ENCODE results near the gene FXYD1. TPM values are rescaled to one million over a fixed set of nuclear protein-coding genes. Genes with fewer than 3 reads are reported as not detected.

The FXYD1 gene
- total RNA-seq, 1 experiment from 2014 or later = 13.3 TPM

DNA sequence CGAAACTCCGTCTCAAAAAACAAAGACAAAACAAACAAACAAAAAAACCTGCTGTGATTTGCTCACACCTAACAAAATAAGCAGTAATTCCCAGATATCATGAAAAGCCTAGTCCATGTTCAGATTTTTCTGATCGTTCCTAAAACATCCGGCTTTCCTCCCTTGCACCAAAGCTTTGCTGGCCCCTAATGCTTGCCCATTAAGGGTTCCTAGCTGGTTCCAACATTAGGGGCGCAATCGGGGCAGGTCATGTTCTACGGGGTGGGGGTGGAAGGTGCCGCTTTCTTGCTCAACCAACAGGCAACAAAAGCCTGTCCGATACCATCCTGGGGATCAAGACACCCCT is 48.5 kb upstream of the FXYD1 start:
- CTCF ChIA-PET = interaction anchor here (0.6 to 3.9 kb wide), 23 partner anchors 8 to 251 kb away, joined by 3 to 58 read pairs (median 5); partner anchors contain the start of gene LGI4
- Mint-ChIP-seq H3K4me3 (peak overlapping the region; percentile 55), H3K9me3 (no peaks in the 10 kb centered on the region; the same call in 1 of the 2 replicates), H3K27ac (no peak overlapping the region), H3K27me3 (ENCODE audit: low read depth) (peaks cover 5% of the 10 kb centered on the region), H3K4me1 (peaks cover 13% of the 10 kb centered on the region), H3K36me3 (no peaks in the 10 kb centered on the region)
- DNase-seq (ENCODE audit: low spot score) = no peak
- POLR2A ChIA-PET = interaction anchor here (0.6 to 1.0 kb wide), 4 partner anchors 22 to 483 kb away, joined by 3 to 5 read pairs (median 3); no protein-coding TSS in a partner anchor
- 0 out of 2 replicates have a peak, but pooled peaks have one; percentile 7 for ATAC-seq
- TF ChIP-seq, protein P1, sequence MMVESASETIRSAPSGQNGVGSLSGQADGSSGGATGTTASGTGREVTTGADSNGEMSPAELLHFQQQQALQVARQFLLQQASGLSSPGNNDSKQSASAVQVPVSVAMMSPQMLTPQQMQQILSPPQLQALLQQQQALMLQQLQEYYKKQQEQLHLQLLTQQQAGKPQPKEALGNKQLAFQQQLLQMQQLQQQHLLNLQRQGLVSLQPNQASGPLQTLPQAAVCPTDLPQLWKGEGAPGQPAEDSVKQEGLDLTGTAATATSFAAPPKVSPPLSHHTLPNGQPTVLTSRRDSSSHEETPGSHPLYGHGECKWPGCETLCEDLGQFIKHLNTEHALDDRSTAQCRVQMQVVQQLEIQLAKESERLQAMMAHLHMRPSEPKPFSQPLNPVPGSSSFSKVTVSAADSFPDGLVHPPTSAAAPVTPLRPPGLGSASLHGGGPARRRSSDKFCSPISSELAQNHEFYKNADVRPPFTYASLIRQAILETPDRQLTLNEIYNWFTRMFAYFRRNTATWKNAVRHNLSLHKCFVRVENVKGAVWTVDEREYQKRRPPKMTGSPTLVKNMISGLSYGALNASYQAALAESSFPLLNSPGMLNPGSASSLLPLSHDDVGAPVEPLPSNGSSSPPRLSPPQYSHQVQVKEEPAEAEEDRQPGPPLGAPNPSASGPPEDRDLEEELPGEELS (CRISPR knock-in tag; IDR thresholded peaks at IDR 0.05) = no peak
- no peak for TF ChIP-seq ZNF416 (CRISPR knock-in tag; IDR thresholded peaks at IDR 0.05)
- TF ChIP-seq, protein P2, sequence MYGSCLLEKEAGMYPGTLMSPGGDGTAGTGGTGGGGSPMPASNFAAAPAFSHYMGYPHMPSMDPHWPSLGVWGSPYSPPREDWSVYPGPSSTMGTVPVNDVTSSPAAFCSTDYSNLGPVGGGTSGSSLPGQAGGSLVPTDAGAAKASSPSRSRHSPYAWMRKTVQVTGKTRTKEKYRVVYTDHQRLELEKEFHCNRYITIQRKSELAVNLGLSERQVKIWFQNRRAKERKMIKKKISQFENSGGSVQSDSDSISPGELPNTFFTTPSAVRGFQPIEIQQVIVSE (CRISPR knock-in tag; IDR thresholded peaks at IDR 0.05; ENCODE audit: borderline replicate concordance) = no peak
- no peak for TF ChIP-seq FOXJ3 (CRISPR knock-in tag; IDR thresholded peaks at IDR 0.05; ENCODE audit: borderline replicate concordance)
- no peak for TF ChIP-seq GTF2I (CRISPR knock-in tag; conservative IDR thresholded peaks at IDR 0.05)

DNA sequence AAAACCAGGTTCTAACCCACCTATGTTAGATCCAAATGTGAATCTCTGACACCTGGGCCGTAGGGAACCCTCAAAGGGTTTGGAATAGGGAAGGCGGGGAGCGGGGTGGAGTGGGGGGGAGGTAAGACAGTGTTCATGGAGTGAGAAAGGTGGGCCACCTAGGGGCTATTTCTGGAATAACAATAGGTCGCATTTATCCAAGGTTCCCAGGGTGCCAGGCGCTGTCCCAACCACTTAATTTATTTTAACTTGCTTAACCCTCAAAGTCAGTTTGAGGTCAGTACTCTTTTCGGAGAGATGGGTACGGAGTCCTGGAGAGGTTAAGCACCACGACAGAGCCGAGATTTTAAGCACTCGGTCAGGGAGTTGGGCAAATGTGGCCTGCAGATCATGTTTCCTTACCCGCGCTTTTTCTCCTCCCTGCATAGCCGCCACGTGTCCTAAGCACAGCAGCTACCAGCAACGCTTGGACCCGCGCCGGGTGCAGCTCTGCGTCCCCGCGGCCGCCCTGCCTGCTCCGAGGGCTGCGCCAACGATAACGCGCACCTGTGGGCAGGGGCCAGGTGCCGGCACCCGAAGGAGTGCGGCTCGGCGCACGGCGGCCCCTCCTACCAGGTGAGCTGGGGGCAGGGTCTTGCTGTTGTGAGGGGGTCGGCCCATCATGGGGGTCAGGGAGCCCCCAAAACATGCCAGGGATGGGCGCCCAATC is 48.0 kb upstream of the FXYD1 start:
- no peak overlapping the region for H3K27ac Mint-ChIP-seq
- ChIA-PET CTCF (interaction anchor here (0.7 to 3.9 kb wide), 24 partner anchors 8 to 252 kb away, joined by 3 to 58 read pairs (median 5); partner anchors contain the start of gene LGI4), POLR2A (interaction anchor here (0.7 to 1.0 kb wide), 3 partner anchors 23 to 179 kb away, joined by 3 to 5 read pairs (median 3); no protein-coding TSS in a partner anchor)
- peak; percentile 72 for DNase-seq (ENCODE audit: low spot score)
- H3K36me3 Mint-ChIP-seq = no peaks in the 10 kb centered on the region
- peaks cover 14% of the 10 kb centered on the region for H3K4me1 Mint-ChIP-seq
- peak; percentile 87 for ATAC-seq
- no peaks in the 10 kb centered on the region; the same call in 1 of the 2 replicates for H3K9me3 Mint-ChIP-seq
- peaks cover 5% of the 10 kb centered on the region for H3K27me3 Mint-ChIP-seq (ENCODE audit: low read depth)
- H3K4me3 Mint-ChIP-seq = peak overlapping the region; percentile 55
- TF ChIP-seq TEAD1 (CRISPR knock-in tag; IDR thresholded peaks at IDR 0.05) (peak; percentile 49; the same call in 1 of the 2 replicates), TEAD4 (CRISPR knock-in tag; IDR thresholded peaks at IDR 0.05) (no peak), GRHL2 (CRISPR knock-in tag; IDR thresholded peaks at IDR 0.05; ENCODE audit: insufficient replicate concordance, severe bottlenecking) (no peak), CBFB (CRISPR knock-in tag; IDR thresholded peaks at IDR 0.05; ENCODE audit: low read depth) (no peak)
- TF ChIP-seq, protein P3, sequence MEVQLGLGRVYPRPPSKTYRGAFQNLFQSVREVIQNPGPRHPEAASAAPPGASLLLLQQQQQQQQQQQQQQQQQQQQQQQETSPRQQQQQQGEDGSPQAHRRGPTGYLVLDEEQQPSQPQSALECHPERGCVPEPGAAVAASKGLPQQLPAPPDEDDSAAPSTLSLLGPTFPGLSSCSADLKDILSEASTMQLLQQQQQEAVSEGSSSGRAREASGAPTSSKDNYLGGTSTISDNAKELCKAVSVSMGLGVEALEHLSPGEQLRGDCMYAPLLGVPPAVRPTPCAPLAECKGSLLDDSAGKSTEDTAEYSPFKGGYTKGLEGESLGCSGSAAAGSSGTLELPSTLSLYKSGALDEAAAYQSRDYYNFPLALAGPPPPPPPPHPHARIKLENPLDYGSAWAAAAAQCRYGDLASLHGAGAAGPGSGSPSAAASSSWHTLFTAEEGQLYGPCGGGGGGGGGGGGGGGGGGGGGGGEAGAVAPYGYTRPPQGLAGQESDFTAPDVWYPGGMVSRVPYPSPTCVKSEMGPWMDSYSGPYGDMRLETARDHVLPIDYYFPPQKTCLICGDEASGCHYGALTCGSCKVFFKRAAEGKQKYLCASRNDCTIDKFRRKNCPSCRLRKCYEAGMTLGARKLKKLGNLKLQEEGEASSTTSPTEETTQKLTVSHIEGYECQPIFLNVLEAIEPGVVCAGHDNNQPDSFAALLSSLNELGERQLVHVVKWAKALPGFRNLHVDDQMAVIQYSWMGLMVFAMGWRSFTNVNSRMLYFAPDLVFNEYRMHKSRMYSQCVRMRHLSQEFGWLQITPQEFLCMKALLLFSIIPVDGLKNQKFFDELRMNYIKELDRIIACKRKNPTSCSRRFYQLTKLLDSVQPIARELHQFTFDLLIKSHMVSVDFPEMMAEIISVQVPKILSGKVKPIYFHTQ (CRISPR knock-in tag; IDR thresholded peaks at IDR 0.05) = no peak
- TF ChIP-seq, protein P4, sequence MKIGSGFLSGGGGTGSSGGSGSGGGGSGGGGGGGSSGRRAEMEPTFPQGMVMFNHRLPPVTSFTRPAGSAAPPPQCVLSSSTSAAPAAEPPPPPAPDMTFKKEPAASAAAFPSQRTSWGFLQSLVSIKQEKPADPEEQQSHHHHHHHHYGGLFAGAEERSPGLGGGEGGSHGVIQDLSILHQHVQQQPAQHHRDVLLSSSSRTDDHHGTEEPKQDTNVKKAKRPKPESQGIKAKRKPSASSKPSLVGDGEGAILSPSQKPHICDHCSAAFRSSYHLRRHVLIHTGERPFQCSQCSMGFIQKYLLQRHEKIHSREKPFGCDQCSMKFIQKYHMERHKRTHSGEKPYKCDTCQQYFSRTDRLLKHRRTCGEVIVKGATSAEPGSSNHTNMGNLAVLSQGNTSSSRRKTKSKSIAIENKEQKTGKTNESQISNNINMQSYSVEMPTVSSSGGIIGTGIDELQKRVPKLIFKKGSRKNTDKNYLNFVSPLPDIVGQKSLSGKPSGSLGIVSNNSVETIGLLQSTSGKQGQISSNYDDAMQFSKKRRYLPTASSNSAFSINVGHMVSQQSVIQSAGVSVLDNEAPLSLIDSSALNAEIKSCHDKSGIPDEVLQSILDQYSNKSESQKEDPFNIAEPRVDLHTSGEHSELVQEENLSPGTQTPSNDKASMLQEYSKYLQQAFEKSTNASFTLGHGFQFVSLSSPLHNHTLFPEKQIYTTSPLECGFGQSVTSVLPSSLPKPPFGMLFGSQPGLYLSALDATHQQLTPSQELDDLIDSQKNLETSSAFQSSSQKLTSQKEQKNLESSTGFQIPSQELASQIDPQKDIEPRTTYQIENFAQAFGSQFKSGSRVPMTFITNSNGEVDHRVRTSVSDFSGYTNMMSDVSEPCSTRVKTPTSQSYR (CRISPR knock-in tag; IDR thresholded peaks at IDR 0.05) = no peak
- TF ChIP-seq, protein P5, sequence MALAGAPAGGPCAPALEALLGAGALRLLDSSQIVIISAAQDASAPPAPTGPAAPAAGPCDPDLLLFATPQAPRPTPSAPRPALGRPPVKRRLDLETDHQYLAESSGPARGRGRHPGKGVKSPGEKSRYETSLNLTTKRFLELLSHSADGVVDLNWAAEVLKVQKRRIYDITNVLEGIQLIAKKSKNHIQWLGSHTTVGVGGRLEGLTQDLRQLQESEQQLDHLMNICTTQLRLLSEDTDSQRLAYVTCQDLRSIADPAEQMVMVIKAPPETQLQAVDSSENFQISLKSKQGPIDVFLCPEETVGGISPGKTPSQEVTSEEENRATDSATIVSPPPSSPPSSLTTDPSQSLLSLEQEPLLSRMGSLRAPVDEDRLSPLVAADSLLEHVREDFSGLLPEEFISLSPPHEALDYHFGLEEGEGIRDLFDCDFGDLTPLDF (CRISPR knock-in tag; IDR thresholded peaks at IDR 0.05) = 0 out of 2 replicates have a peak, but pooled peaks have one; percentile 29
- TF ChIP-seq, protein P6, sequence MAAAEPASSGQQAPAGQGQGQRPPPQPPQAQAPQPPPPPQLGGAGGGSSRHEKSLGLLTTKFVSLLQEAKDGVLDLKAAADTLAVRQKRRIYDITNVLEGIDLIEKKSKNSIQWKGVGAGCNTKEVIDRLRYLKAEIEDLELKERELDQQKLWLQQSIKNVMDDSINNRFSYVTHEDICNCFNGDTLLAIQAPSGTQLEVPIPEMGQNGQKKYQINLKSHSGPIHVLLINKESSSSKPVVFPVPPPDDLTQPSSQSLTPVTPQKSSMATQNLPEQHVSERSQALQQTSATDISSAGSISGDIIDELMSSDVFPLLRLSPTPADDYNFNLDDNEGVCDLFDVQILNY (CRISPR knock-in tag; IDR thresholded peaks at IDR 0.05) = peak; percentile 47; the same call in 1 of the 2 replicates
- TF ChIP-seq, protein P7, sequence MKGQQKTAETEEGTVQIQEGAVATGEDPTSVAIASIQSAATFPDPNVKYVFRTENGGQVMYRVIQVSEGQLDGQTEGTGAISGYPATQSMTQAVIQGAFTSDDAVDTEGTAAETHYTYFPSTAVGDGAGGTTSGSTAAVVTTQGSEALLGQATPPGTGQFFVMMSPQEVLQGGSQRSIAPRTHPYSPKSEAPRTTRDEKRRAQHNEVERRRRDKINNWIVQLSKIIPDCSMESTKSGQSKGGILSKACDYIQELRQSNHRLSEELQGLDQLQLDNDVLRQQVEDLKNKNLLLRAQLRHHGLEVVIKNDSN (CRISPR knock-in tag; IDR thresholded peaks at IDR 0.05) = peak; percentile 78
- TF ChIP-seq, protein P1 (CRISPR knock-in tag; IDR thresholded peaks at IDR 0.05) = peak; percentile 83; the same call in 1 of the 2 replicates

Measured in WTC11 (cell line).